Hepatocyte (in vitro differentiated cells): ENCODE measurements around the gene EID3. TPM values are rescaled to one million over a fixed set of nuclear protein-coding genes. Genes with fewer than 3 reads are reported as not detected.

ENCODE experiments used
- DNase-seq: peaks from one replicate; pipeline ENCODE4 v3.0.0-alpha.2; 2016; ENCODE audit warnings: low spot score
- H2AFZ ChIP-seq: fragments of 200-600 bp; sonication (generic); 2 replicates; pipeline ENCODE4 v1.6.0; 2016; ENCODE audit warnings: antibody characterized with exemption, mild to moderate bottlenecking
- H3K27ac ChIP-seq: fragments of 200-600 bp; sonication (generic); 2 replicates; pipeline ENCODE4 v1.5.1; 2016; ENCODE audit warnings: mild to moderate bottlenecking
- H3K27me3 ChIP-seq: fragments of 200-600 bp; sonication (generic); 2 replicates; pipeline ENCODE4 v1.6.1; 2016
- H3K36me3 ChIP-seq: fragments of 200-600 bp; sonication (generic); replicated peaks from 2 replicates; pipeline ENCODE4 v1.5.1; 2016; ENCODE audit warnings: low read depth; ENCODE audit not compliant: insufficient read depth
- H3K4me1 ChIP-seq: fragments of 200-600 bp; sonication (generic); 2 replicates; pipeline ENCODE4 v1.5.1; 2016; ENCODE audit warnings: mild to moderate bottlenecking, moderate library complexity; ENCODE audit not compliant: insufficient read depth
- H3K4me2 ChIP-seq: fragments of 200-600 bp; sonication (generic); 2 replicates; pipeline ENCODE4 v1.6.0; 2016
- H3K4me3 ChIP-seq: fragments of 200-600 bp; sonication (generic); 2 replicates; pipeline ENCODE4 v1.5.1; 2016; ENCODE audit warnings: mild to moderate bottlenecking
- H3K79me2 ChIP-seq: fragments of 200-600 bp; sonication (generic); 2 replicates; pipeline ENCODE4 v1.6.0; 2017; ENCODE audit warnings: mild to moderate bottlenecking
- H3K9me2 ChIP-seq: fragments of 200-600 bp; sonication (generic); replicated peaks from 2 replicates; pipeline ENCODE4 v1.6.0; 2017; ENCODE audit warnings: mild to moderate bottlenecking; ENCODE audit not compliant: insufficient read depth
- H3K9me3 ChIP-seq: fragments of 200-600 bp; sonication (generic); 2 replicates; pipeline ENCODE4 v1.5.1; 2016; ENCODE audit warnings: low read depth, mild to moderate bottlenecking
- H4K20me1 ChIP-seq: fragments of 200-600 bp; sonication (generic); 2 replicates; pipeline ENCODE4 v1.6.0; 2016; ENCODE audit warnings: mild to moderate bottlenecking; ENCODE audit not compliant: insufficient read depth, poor library complexity, severe bottlenecking
- EZH2 ChIP-seq: fragments of 200-600 bp; sonication (generic); IDR thresholded peaks from 2 replicates; pipeline ENCODE4 v1.6.1; 2016; ENCODE audit warnings: antibody characterized with exemption, mild to moderate bottlenecking, borderline replicate concordance
- EZH2phosphoT487 ChIP-seq: fragments of 200-600 bp; sonication (generic); IDR thresholded peaks from one replicate; pipeline ENCODE4 v1.6.1; 2018; ENCODE audit warnings: antibody characterized with exemption, mild to moderate bottlenecking, low read depth, moderate library complexity; ENCODE audit not compliant: unreplicated experiment, severe bottlenecking
- WGBS: methylation state at CpG from one replicate; pipeline ENCODE4 v1.1.6; 2016; ENCODE audit warnings: low lambda C conversion rate; ENCODE audit errors: missing lambda C conversion rate; 5-methylcytosine and 5-hydroxymethylcytosine counted together
- polyA plus RNA-seq: library from polyadenylated mRNA; unstranded; fragments of >200 nt; fragmentation: Nextera tagmentation; extraction: Ambion mirVana; gene quantifications from 2 replicates; pipeline ENCODE4 v1.2.1, GENCODE V29; 2016
- total RNA-seq: library from RNA; depleted of rRNA; stranded (reverse); fragments of >200 nt; gene quantifications from 2 replicates; pipeline ENCODE4 v1.2.3, GENCODE V29; 2014
- TF ChIP-seq, protein P1 (sequence below): fragments of 200-600 bp; sonication (generic); IDR thresholded peaks from 2 replicates; pipeline ENCODE4 v1.5.1; 2016; ENCODE audit warnings: antibody characterized with exemption, mild to moderate bottlenecking; ENCODE audit not compliant: poor library complexity

Gene EID3
- total and polyA plus RNA-seq, 2 experiments from 2014 or later: 1.7 to 10.1 TPM

DNA sequence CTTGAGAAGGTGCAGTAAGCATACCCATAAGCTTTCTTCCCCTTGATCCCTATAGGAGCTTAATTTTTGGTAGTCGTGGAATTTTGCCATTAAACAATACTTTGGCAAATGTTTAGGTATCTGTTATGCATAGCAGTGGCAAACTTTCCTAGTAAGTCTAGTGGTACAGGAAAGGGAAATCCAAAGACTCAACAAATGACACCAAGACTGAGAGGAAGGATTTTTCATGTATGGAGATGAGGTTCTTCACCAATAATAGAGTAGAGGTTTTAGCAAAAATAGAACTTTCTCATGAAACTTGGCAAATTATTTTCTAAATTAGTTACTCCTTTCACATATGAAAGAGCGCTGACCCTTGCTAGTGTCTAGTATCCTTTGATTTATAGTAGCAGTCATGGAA lies 2.8 kb downstream of the EID3 start:
- Histone ChIP-seq H3K4me2 (no peak overlapping the region), H3K79me2 (peaks cover 86% of the 10 kb centered on the region), H3K36me3 (no peaks in the 10 kb centered on the region), H3K9me3 (no peaks in the 10 kb centered on the region), H3K4me1 (peaks cover 9% of the 10 kb centered on the region), H3K4me3 (no peak overlapping the region), H3K9me2 (no peaks in the 10 kb centered on the region), H4K20me1 (peaks cover 50% of the 10 kb centered on the region), H3K27me3 (no peaks in the 10 kb centered on the region), H2AFZ (no peak overlapping the region), H3K27ac (no peak overlapping the region)
- 79% methylated on average over 2 of the region's 2 CpGs for WGBS
- DNase-seq: no peak
- TF ChIP-seq, protein P1, sequence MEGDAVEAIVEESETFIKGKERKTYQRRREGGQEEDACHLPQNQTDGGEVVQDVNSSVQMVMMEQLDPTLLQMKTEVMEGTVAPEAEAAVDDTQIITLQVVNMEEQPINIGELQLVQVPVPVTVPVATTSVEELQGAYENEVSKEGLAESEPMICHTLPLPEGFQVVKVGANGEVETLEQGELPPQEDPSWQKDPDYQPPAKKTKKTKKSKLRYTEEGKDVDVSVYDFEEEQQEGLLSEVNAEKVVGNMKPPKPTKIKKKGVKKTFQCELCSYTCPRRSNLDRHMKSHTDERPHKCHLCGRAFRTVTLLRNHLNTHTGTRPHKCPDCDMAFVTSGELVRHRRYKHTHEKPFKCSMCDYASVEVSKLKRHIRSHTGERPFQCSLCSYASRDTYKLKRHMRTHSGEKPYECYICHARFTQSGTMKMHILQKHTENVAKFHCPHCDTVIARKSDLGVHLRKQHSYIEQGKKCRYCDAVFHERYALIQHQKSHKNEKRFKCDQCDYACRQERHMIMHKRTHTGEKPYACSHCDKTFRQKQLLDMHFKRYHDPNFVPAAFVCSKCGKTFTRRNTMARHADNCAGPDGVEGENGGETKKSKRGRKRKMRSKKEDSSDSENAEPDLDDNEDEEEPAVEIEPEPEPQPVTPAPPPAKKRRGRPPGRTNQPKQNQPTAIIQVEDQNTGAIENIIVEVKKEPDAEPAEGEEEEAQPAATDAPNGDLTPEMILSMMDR: no peak
- no peak for TF ChIP-seq EZH2
- TF ChIP-seq EZH2phosphoT487: no peak

DNA sequence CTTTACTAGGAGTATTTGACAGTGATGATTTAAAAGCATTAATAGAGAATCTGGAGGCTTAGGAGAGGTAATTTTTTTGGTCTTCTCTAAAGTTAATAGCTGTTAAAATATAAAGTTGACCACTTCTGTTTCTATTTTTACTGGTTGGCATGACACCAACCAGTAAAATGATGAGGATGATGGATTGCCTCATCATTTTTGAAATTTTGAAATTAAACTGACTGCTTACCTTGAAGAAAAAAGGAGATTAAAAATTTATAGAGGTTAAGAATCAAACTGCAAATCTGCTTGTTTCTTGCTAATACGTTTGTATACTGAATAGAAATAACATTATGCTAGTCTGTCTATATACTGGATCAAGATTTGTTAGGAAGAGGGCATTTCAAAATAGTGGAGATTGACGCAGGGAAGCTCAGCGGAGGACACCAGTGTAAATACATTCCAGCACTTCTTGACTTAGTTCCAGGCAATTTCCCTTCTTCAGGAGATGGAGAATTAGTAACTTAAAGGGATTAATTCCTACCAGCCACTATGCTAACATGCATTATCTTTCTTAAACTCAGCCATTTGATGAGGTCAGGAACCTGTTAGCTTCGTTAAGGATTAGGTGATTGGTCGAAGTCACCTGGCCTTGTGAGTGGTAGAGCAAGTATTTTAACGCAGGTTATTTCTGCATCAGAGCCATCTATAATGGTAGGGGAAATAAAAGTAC lies 3.6 kb downstream of the EID3 start:
- peak overlapping the region; percentile 19 for H3K4me2 ChIP-seq
- peaks cover 82% of the 10 kb centered on the region for H3K79me2 ChIP-seq
- peak overlapping the region; percentile 4 for H3K27ac ChIP-seq
- H2AFZ ChIP-seq: no peak overlapping the region
- no peaks in the 10 kb centered on the region for H3K27me3 ChIP-seq
- H3K9me2 ChIP-seq: no peaks in the 10 kb centered on the region
- peaks cover 50% of the 10 kb centered on the region for H4K20me1 ChIP-seq
- H3K9me3 ChIP-seq: no peaks in the 10 kb centered on the region
- 55% methylated on average over 6 of the region's 6 CpGs for WGBS
- H3K36me3 ChIP-seq: no peaks in the 10 kb centered on the region
- TF ChIP-seq, protein P1: no peak
- TF ChIP-seq EZH2: no peak
- peaks cover 9% of the 10 kb centered on the region for H3K4me1 ChIP-seq
- no peak for DNase-seq
- H3K4me3 ChIP-seq: no peak overlapping the region

DNA sequence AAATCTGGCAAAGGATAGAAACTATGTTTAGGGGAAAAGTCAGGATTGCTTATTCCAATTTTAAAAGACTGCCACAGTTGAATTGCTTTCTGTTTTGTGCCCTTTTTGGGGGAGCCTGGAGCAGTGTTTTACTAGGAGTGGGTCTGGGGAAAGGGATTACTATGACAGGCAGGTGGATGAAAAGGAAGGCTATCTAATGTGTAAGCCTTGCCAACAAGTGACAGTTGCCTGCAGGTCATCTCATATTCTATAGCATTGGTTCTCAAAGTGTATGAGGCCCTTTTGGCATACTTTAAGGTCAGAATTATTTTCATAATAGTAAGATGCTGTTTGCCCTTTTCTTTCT lies 4.1 kb downstream of the EID3 start:
- H3K9me3 ChIP-seq: no peaks in the 10 kb centered on the region
- no peaks in the 10 kb centered on the region for H3K9me2 ChIP-seq
- no peak for TF ChIP-seq EZH2
- TF ChIP-seq, protein P1: no peak
- no peak for TF ChIP-seq EZH2phosphoT487
- H3K4me3 ChIP-seq: no peak overlapping the region
- no peak overlapping the region for H2AFZ ChIP-seq
- no peaks in the 10 kb centered on the region for H3K27me3 ChIP-seq
- peaks cover 83% of the 10 kb centered on the region for H3K79me2 ChIP-seq
- peaks cover 9% of the 10 kb centered on the region for H3K4me1 ChIP-seq
- H4K20me1 ChIP-seq: peaks cover 50% of the 10 kb centered on the region
- peak overlapping the region; percentile 19 for H3K4me2 ChIP-seq
- H3K36me3 ChIP-seq: no peaks in the 10 kb centered on the region
- no peak for DNase-seq
- H3K27ac ChIP-seq: peak overlapping the region; percentile 4
